ENCODE data around the gene CELSR2.
"Not testable (repeated sequence)": the region's sequence is repeated elsewhere in the genome, so short reads cannot be mapped to it uniquely, and the experiment has no call there.

Gene CELSR2

DNA sequence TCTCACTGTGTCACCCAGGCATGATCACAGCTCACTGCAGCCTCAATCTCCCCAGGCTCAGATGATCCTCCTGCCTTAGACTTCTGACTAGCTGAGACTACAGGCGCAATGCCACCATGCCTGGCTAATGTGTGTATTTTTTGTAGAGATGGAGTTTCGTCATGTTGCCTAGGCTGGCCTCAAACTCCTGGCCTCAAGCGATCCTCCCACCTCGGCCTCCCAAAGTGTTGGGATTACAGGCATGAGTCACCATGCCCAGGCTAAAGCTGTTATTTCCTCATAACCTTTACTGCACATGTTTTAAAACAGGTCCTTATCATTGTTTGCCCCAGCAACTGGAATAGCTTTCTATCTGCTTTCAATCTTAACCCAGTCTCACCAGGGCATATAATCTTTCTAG lies 32.7 kb upstream of the CELSR2 start:
- H3K79me2 ChIP-seq (ENCODE audit: insufficient read depth, low read depth), result peaks cover 75% of the 10 kb centered on the region
- no peak overlapping the region for H2AFZ ChIP-seq (ENCODE audit: low read depth)
- H3K4me2 ChIP-seq, result peak overlapping the region; percentile 88; the same call in 1 of the 2 replicates
- H3K36me3 ChIP-seq (ENCODE audit: insufficient read depth), result no peaks in the 10 kb centered on the region; the same call in 1 of the 2 replicates
- H3K4me3 ChIP-seq (IDR thresholded peaks at IDR 0.05; ENCODE audit: insufficient read depth, low read depth, low read length), result no peak overlapping the region
- H3K4me1 ChIP-seq (ENCODE audit: low read depth, poor library complexity, severe bottlenecking), result peaks cover 33% of the 10 kb centered on the region
- H3K27ac ChIP-seq, result no peak overlapping the region
- no peaks in the 10 kb centered on the region for H3K27me3 ChIP-seq (ENCODE audit: insufficient read depth, low read depth)
- TF ChIP-seq, protein P1, sequence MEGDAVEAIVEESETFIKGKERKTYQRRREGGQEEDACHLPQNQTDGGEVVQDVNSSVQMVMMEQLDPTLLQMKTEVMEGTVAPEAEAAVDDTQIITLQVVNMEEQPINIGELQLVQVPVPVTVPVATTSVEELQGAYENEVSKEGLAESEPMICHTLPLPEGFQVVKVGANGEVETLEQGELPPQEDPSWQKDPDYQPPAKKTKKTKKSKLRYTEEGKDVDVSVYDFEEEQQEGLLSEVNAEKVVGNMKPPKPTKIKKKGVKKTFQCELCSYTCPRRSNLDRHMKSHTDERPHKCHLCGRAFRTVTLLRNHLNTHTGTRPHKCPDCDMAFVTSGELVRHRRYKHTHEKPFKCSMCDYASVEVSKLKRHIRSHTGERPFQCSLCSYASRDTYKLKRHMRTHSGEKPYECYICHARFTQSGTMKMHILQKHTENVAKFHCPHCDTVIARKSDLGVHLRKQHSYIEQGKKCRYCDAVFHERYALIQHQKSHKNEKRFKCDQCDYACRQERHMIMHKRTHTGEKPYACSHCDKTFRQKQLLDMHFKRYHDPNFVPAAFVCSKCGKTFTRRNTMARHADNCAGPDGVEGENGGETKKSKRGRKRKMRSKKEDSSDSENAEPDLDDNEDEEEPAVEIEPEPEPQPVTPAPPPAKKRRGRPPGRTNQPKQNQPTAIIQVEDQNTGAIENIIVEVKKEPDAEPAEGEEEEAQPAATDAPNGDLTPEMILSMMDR (conservative IDR thresholded peaks at IDR 0.05; ENCODE audit: low read depth, low read length), result no peak
- H3K9ac ChIP-seq, result no peak overlapping the region
- H4K20me1 ChIP-seq (ENCODE audit: insufficient read depth), result peaks cover 29% of the 10 kb centered on the region; the same call in 1 of the 2 replicates

DNA sequence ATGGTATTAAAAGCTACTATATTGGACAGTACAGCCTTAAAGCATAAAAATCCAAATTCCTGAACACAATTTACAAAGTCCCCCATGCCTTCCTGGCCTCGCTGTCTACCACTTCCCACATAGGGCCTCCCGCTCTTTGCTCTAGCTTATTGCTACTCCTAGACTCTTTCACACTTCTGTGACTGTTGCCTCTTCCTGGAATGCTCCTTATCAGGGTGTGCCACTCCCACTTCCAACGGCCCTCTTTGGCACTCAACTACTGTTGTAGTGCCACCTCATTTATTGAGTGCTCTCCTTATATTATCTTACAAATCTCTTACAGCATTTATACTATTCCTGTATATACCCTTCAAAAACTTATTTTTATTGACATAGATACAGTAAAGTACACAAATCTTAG lies 30.8 kb upstream of the CELSR2 start:
- Histone ChIP-seq H3K4me3 (IDR thresholded peaks at IDR 0.05; ENCODE audit: insufficient read depth, low read depth, low read length) (no peak overlapping the region), H3K4me1 (ENCODE audit: low read depth, poor library complexity, severe bottlenecking) (peaks cover 34% of the 10 kb centered on the region), H3K27me3 (ENCODE audit: insufficient read depth, low read depth) (no peaks in the 10 kb centered on the region), H2AFZ (ENCODE audit: low read depth) (no peak overlapping the region), H3K79me2 (ENCODE audit: insufficient read depth, low read depth) (peaks cover 91% of the 10 kb centered on the region), H4K20me1 (ENCODE audit: insufficient read depth) (peaks cover 29% of the 10 kb centered on the region; the same call in 1 of the 2 replicates), H3K27ac (no peak overlapping the region), H3K36me3 (ENCODE audit: insufficient read depth) (no peaks in the 10 kb centered on the region; the same call in 1 of the 2 replicates), H3K9ac (no peak overlapping the region), H3K4me2 (no peak overlapping the region)
- TF ChIP-seq, protein P1 (conservative IDR thresholded peaks at IDR 0.05; ENCODE audit: low read depth, low read length), result no peak

DNA sequence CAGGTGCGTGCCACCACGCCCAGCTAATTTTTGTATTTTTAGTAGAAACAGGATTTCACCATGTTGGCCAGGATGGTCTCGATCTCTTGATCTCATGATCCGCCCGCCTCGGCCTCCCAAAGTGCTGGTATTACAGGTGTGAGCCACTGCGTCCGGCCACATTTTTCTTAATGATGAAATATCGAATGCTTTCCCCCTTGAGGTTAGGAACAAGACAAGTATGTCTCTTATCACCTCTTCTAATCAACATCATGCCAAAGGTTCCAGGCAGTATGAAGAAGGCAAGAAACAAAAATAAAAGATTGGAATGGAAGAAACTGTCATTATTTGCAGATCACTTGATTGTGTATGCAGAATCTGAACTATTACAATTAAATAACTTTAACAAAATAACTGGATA lies 28.1 kb upstream of the CELSR2 start:
- not testable (repeated sequence) for H2AFZ ChIP-seq (ENCODE audit: low read depth); H3K4me2 ChIP-seq; H3K36me3 ChIP-seq (ENCODE audit: insufficient read depth); H3K4me3 ChIP-seq (IDR thresholded peaks at IDR 0.05; ENCODE audit: insufficient read depth, low read depth, low read length); H3K27me3 ChIP-seq (ENCODE audit: insufficient read depth, low read depth); H3K27ac ChIP-seq; H3K9ac ChIP-seq
- Histone ChIP-seq H3K4me1 (ENCODE audit: low read depth, poor library complexity, severe bottlenecking) (peaks cover 22% of the 10 kb centered on the region), H4K20me1 (ENCODE audit: insufficient read depth) (0 out of 2 replicates have a peak, but pooled peaks cover 17% of the 10 kb centered on the region), H3K79me2 (ENCODE audit: insufficient read depth, low read depth) (peaks cover 94% of the 10 kb centered on the region)

DNA sequence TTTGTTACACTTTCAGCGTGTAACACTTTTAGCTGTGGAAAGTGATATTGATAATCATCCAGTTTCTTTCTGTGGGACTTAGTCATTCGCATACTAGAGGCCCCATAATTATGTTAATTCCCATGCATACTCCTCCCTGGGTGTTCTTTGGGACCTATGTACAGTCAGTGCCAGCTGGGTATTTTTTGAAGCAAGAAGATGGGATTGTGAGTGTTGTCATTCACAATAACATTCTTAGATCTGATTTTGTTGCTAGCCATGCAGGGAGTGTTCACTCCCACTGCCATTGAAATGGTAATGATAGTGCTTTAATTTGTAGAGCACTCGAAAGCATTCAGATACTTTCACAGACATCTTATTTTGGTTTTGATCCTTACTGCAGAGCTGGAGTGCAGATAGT lies 24.0 kb upstream of the CELSR2 start:
- no peak overlapping the region for H2AFZ ChIP-seq (ENCODE audit: low read depth)
- no peaks in the 10 kb centered on the region for H3K27me3 ChIP-seq (ENCODE audit: insufficient read depth, low read depth)
- 0 out of 2 replicates have a peak, but pooled peaks cover 1% of the 10 kb centered on the region for H4K20me1 ChIP-seq (ENCODE audit: insufficient read depth)
- no peak overlapping the region for H3K27ac ChIP-seq
- H3K79me2 ChIP-seq (ENCODE audit: insufficient read depth, low read depth), result peaks cover 69% of the 10 kb centered on the region
- TF ChIP-seq, protein P1 (conservative IDR thresholded peaks at IDR 0.05; ENCODE audit: low read depth, low read length), result no peak
- H3K36me3 ChIP-seq (ENCODE audit: insufficient read depth), result peaks cover 15% of the 10 kb centered on the region; the same call in 1 of the 2 replicates
- H3K9ac ChIP-seq, result no peak overlapping the region
- H3K4me3 ChIP-seq (IDR thresholded peaks at IDR 0.05; ENCODE audit: insufficient read depth, low read depth, low read length), result no peak overlapping the region
- H3K4me1 ChIP-seq (ENCODE audit: low read depth, poor library complexity, severe bottlenecking), result peaks cover 10% of the 10 kb centered on the region
- no peak overlapping the region for H3K4me2 ChIP-seq

DNA sequence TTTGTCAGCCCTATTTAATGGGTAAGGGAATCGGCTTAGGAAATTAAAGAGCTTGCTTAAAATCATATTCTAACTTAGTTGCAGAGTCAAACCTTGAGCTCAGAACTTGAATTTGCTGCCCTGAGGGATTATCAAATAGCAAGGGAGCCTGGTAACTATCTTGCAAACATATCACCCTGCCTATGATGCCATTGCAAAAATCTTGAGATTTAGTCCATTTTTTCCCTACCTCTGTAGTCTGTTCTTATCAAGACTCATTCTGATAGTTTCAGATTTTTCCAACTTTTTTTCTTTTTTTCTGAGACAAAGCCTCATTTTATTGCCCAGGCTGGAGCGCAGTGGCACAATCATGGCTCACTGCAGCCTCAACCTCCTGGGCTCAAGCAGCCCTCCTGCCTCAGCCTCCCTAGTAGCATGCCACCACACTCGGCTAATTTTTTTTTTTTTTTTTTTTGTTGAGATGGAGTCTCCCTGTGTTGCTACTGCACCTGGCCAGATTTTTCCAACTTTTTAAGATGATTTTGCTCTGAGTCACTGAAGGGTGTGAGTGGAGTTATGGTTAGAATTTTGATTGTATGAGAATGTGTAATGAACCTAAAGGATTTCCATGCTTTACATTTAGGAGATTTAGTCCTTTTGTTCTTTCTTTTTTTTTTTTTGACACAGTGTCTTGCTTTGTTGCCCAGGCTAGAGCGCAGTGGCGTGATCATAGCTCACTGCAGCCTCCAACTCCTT lies 23.5 kb upstream of the CELSR2 start:
- peaks cover 6% of the 10 kb centered on the region for H3K4me1 ChIP-seq (ENCODE audit: low read depth, poor library complexity, severe bottlenecking)

More for the DNA sequence above, 23.5 kb upstream of the CELSR2 start:
- Histone ChIP-seq H3K9ac (no peak overlapping the region), H3K27ac (no peak overlapping the region), H3K36me3 (ENCODE audit: insufficient read depth) (peaks cover 15% of the 10 kb centered on the region; the same call in 1 of the 2 replicates), H3K79me2 (ENCODE audit: insufficient read depth, low read depth) (peaks cover 63% of the 10 kb centered on the region), H3K27me3 (ENCODE audit: insufficient read depth, low read depth) (no peaks in the 10 kb centered on the region), H2AFZ (ENCODE audit: low read depth) (no peak overlapping the region), H4K20me1 (ENCODE audit: insufficient read depth) (no peaks in the 10 kb centered on the region), H3K4me2 (no peak overlapping the region), H3K4me3 (IDR thresholded peaks at IDR 0.05; ENCODE audit: insufficient read depth, low read depth, low read length) (no peak overlapping the region)
- TF ChIP-seq, protein P1 (conservative IDR thresholded peaks at IDR 0.05; ENCODE audit: low read depth, low read length), result no peak
